Skeletal muscle cell (primary cell): ENCODE results near the gene SLC48A1.

Experiments
- DNase-seq: peaks from one replicate; pipeline ENCODE4 v3.0.0-alpha.2; 2010; ENCODE audit warnings: low read depth
- H3K4me3 ChIP-seq: 2 replicates; pipeline ENCODE4 v1.5.1; 2011; ENCODE audit warnings: low read depth, mild to moderate bottlenecking, control low read depth, low read length, moderate library complexity

The SLC48A1 gene

DNA sequence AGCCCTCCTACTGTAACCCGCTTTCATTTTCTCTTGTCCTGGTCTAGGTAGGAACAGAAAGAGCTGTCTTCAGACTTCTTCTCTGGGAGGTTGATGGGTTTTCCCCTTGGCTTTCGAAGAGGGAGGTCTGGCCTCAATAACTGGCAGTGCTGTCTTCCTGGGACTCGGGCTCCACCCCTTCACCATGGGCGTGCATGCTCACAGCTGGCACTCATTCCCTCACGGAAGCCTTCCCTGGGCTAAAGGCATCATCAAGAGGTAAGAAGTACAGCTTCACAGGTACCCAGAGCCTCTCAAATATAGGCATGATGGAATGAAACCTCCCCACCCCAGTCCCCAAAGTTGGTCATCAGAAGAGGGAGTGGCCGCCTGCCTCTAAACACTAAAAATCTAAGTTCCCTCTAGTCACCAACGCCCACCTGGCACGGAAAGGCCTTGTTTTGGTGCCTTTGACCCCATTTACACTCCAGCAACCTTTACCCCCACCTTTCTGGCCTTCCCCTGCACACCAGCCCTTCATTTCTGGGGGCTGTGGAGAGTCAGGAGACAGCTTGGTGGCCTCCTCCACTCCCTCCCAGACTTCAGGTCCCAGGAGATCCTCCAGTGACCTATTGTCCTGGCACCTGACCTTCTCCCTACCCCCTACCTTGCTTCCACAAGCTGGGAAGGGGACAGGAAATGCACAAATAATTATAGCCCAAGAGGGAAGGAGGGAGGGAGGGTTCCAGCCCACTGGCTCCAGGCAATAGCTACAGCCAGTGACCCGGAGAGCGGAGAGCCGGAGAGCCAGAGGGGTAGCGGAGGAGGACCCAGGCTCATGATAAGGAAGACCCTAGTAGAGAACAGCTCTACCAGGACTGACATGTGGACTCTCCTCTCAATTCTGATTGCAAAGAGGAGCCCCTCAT, 17.1 kb upstream of the SLC48A1 start:
- DNase-seq: no peak
- no peak overlapping the region for H3K4me3 ChIP-seq

GRCh38 chr12:47757364-47757839, 15.6 kb upstream of the SLC48A1 start:
- DNase-seq: no peak
- H3K4me3 ChIP-seq: no peak overlapping the region

DNA sequence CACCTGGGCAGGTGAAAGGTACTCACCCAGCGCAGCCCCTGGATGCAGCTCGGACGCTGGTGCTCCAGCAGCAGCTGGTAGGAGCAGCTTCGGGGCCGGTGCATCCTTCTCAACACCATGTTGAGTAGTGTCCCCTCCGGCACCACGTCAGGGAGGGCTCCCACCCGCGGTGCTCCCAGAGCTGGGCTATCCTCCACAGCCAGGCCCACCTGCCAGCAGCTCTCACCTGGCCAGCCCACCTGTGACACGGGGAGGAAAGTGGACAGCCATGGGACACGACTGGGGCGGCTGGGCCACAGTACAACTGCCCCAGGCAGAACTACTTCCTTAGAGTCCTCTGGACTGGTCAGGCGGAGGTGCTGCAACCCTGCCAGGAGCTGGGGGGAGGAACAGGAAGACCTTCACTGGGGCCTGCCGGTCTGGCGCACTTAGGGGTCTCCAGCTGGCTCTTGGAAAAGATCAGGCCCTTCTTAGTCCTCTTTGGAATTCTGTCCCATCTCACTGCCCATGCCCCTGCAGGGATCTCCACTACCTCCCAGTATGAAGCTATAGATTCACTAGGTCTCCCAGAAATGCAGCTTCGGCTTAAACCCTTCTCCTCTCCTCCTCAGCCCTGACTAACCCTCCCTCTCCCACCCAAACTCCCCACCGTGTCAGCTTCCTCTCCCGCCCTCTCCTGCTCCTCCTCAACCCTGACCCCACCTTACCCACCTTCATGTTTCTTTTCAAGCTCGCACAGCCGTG, 15.0 kb upstream of the SLC48A1 start:
- DNase-seq: no peak
- H3K4me3 ChIP-seq: peak overlapping the region; percentile 61

GRCh38 chr12:47758584-47758833, 14.5 kb upstream of the SLC48A1 start:
- no peak for DNase-seq

DNA sequence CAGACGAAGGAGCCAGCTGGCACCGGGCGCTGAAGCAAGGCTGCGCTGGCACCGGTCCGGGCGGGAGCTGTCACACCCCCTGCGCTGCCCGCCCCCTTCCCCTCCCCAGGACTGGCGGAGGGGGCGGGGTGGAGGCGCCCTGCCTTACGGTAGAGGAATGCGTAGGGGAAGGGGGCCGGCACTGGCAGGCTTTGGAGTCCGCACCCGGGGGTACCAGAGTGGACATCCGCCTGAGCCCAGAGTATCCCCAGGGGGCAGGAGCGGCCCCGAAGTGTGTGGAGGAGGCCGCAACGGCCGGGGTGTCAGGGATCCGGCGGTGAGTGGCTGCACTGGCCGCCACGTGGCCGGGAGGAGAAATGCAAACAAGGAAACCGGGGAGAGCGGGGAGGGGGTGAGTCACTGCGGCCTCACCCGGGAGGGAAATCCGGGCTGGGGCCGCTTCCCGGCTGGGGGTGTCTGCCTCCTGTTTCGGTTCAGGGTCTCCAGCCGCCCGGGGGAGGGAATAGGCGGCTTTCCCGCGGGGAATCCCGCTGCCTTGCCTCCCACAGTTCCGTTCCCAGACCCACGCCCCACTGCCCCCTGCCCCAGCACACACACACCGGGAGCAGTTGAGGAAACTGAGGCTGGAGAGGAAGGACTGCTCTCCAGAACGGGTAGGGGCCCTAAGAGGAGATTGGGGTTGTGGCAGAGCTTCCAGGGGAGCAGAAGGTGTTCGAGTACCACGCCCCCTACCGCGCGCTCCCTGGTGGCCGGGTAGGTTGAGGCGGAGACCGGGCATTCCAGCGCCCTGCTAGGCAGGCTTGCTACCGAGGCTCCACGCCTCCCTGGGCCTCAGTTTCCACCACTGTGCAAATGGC, 14.0 kb upstream of the SLC48A1 start, which contains the start of gene RAPGEF3:
RAPGEF3 (minus strand) TSS at position 47 of the 857 bp plus-strand sequence. CDS start 324 bp downstream, outside the sequence.
- H3K4me3 ChIP-seq: peak within 1 kb of the TSS; percentile 61
- no peak for DNase-seq

More at GRCh38 chr12:47758584-47758833, 14.5 kb upstream of the SLC48A1 start:
- H3K4me3 ChIP-seq: peak overlapping the region; percentile 61

DNA sequence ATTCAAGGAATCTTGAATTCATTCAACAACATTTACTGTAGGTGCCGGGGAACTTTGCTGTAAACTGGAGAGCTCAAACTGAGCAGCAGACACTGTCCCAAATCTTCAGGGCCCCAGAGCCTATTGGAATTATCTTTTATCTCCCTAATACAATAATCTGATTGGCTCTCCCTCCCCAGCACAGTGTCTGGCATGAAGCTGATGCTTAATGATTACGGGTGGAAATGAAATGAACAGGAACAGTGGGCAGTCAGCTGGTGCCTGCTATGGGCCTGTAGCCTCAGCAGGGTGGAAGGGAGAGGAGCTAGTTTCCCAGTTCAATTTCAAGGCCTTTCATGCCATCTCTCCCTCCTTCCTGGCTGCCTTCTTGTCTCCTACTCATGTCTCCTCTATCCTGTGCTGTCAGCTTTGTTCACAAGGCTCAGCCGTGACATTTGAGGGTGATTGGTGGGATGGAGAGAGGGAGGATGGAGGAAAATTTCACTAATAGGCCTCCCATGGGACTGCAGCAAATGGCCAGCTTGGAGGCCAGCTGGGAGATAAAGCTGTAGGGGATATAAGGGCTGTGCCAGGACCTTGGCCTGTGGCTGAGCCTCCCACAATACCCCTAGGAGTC, 10.1 kb upstream of the SLC48A1 start:
- DNase-seq: no peak
- H3K4me3 ChIP-seq: no peak overlapping the region

- no peak overlapping the region for H3K4me3 ChIP-seq
- DNase-seq: no peak
Measured at GRCh38 chr12:47763481-47764346, 9.3 kb upstream of the SLC48A1 start.

DNA sequence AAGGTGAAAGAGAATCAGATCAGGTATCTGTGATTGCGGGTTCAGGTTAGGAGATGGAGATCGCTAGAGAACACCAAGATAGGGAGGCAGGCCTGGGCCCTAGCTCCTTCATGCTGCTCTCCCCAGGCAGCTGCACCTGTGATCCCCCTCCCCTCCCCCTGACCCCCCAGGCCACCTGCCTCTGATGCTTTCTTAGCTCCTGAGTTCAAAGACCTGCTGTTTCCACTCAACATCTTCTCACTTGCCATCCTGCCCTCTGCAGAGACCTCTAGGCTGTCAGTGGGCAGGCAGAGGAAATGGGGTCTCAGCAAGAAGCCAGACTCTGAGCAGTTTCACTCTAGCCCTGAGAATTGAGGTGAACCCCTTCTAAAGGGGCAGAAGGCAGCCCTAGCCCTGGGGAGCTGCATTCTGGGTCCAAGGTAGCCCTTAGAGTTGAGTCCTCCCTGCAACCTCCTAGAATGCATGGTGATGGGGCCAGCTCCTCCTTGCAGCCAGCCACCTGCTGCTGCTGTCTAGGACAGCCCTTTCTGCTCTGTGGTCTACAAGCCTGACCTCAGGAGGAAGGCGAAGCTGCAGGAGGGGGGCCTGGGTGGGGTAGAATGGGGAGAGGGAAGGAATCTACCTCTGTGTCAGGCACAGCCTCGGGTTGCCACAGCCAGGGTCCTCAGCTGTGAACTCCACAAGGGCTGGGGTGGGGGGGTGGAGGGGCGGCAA, 6.4 kb upstream of the SLC48A1 start:
- no peak overlapping the region for H3K4me3 ChIP-seq
- no peak for DNase-seq

- no peak for DNase-seq
- no peak overlapping the region for H3K4me3 ChIP-seq
Measured at GRCh38 chr12:47767216-47767724, 5.8 kb upstream of the SLC48A1 start.

- H3K4me3 ChIP-seq: no peak overlapping the region
- DNase-seq: no peak
Measured at GRCh38 chr12:47768323-47768811, 4.7 kb upstream of the SLC48A1 start.

- DNase-seq: no peak
Measured at GRCh38 chr12:47769234-47770085, 3.6 kb upstream of the SLC48A1 start.

GRCh38 chr12:47770086-47770726, 2.8 kb upstream of the SLC48A1 start:
- no peak for DNase-seq
- H3K4me3 ChIP-seq: no peak overlapping the region

More at GRCh38 chr12:47769234-47770085, 3.6 kb upstream of the SLC48A1 start:
- H3K4me3 ChIP-seq: no peak overlapping the region

- no peak for DNase-seq
- H3K4me3 ChIP-seq: no peak overlapping the region
Measured at GRCh38 chr12:47771304-47771703, 1.7 kb upstream of the SLC48A1 start.

GRCh38 chr12:47772094-47772660, 861 bp upstream of the SLC48A1 start:
- no peak for DNase-seq
- no peak overlapping the region for H3K4me3 ChIP-seq

GRCh38 chr12:47772738-47773061, 338 bp upstream of the SLC48A1 start:
- no peak for DNase-seq

More at GRCh38 chr12:47772738-47773061, 338 bp upstream of the SLC48A1 start:
- peak overlapping the region; percentile 56 for H3K4me3 ChIP-seq
